ENCODE results near the gene RREB1. TPM values are rescaled to one million over a fixed set of nuclear protein-coding genes. Genes with fewer than 3 reads are reported as not detected.

Gene RREB1
- total RNA-seq, 4 donors from 2014 or later: 17.7 to 36.6 (median 28.8) TPM

GRCh38 chr6:7219310-7219709 is 111.5 kb downstream of the RREB1 start:
- TF ChIP-seq CTCF (IDR thresholded peaks at IDR 0.05): no peak
- TF ChIP-seq EP300 (IDR thresholded peaks at IDR 0.05): no peak
- TF ChIP-seq POLR2A (IDR thresholded peaks at IDR 0.05; ENCODE audit: low read depth): no peak
- TF ChIP-seq POLR2AphosphoS5 (IDR thresholded peaks at IDR 0.05): no peak
- intact Hi-C loops (cut with DNase I): no loop called here
- H3K4me3 ChIP-seq: no peak overlapping the region
- peak overlapping the region; percentile 18 to 58 (median 50) for H3K27ac ChIP-seq (replicated peaks in 1 of 4)
- WGBS: 68% methylated on average over 6 of the region's 6 CpGs
- H3K4me1 ChIP-seq: peaks cover 28 to 60% (median 40%) of the 10 kb centered on the region in 4 donors
- no peaks in the 10 kb centered on the region for H3K9me3 ChIP-seq
- peaks cover 9 to 54% (median 29%) of the 10 kb centered on the region in 4 donors for H3K36me3 ChIP-seq
- H3K27me3 ChIP-seq: no peaks in the 10 kb centered on the region
- DNase-seq (ENCODE audit: extremely low spot score): no peak

DNA sequence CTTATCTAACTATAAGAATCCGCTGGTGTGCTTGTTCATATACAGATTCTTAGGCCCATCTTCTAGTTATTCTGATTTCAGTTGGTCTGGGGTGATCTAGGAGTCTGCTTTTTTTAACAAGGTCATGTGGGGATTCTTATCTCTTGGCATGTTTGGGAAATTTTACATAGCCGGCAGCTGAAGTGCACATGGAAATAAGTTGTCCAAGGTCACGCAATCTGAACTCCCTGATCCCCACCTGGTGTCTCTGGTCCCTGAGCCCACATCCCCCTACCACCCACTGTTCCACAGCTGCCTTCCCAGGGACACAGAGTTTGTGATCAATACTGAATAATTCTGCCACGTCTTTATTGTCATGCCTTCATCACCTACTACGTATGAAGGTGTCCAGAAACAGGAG is 114.4 kb downstream of the RREB1 start:
- no peaks in the 10 kb centered on the region for H3K27me3 ChIP-seq
- no peak for TF ChIP-seq CTCF (IDR thresholded peaks at IDR 0.05)
- no peak for TF ChIP-seq POLR2A (IDR thresholded peaks at IDR 0.05; ENCODE audit: low read depth)
- TF ChIP-seq POLR2AphosphoS5 (IDR thresholded peaks at IDR 0.05): no peak
- TF ChIP-seq EP300 (IDR thresholded peaks at IDR 0.05): no peak
- no peak for DNase-seq (ENCODE audit: extremely low spot score)
- WGBS: 91% methylated on average over 5 of the region's 5 CpGs
- H3K4me3 ChIP-seq: no peak overlapping the region
- H3K4me1 ChIP-seq: peaks cover 28 to 50% (median 33%) of the 10 kb centered on the region in 4 donors
- intact Hi-C loops (cut with DNase I): no loop called here
- H3K36me3 ChIP-seq: peaks cover 22 to 54% (median 30%) of the 10 kb centered on the region in 4 donors
- no peak overlapping the region for H3K27ac ChIP-seq (replicated peaks in 1 of 4)
- no peaks in the 10 kb centered on the region for H3K9me3 ChIP-seq

- TF ChIP-seq POLR2A (IDR thresholded peaks at IDR 0.05; ENCODE audit: low read depth): no peak
- no peak for TF ChIP-seq CTCF (IDR thresholded peaks at IDR 0.05)
- no peak for TF ChIP-seq POLR2AphosphoS5 (IDR thresholded peaks at IDR 0.05)
- TF ChIP-seq EP300 (IDR thresholded peaks at IDR 0.05): no peak
- Histone ChIP-seq H3K27ac (replicated peaks in 1 of 4) (peak overlapping the region in 1 of 4 donors; percentile 7), H3K4me3 (no peak overlapping the region), H3K27me3 (no peaks in the 10 kb centered on the region), H3K9me3 (no peaks in the 10 kb centered on the region), H3K36me3 (peaks cover 48 to 69% (median 49%) of the 10 kb centered on the region in 4 donors), H3K4me1 (peaks cover 12 to 26% (median 15%) of the 10 kb centered on the region in 4 donors)
- intact Hi-C loops (cut with DNase I): no loop called here
- 74% methylated on average over 9 of the region's 9 CpGs for WGBS
- no peak for DNase-seq (ENCODE audit: extremely low spot score)
Observed at GRCh38 chr6:7224731-7225130, 117.0 kb downstream of the RREB1 start.

GRCh38 chr6:7228662-7229375 is 121.1 kb downstream of the RREB1 start:
- intact Hi-C loops (cut with DNase I): no loop called here
- no peak for DNase-seq (ENCODE audit: extremely low spot score)
- H3K36me3 ChIP-seq: peaks cover 62 to 88% (median 79%) of the 10 kb centered on the region in 4 donors
- H3K27me3 ChIP-seq: no peaks in the 10 kb centered on the region
- H3K9me3 ChIP-seq: no peaks in the 10 kb centered on the region
- no peak overlapping the region for H3K27ac ChIP-seq (replicated peaks in 1 of 4)
- TF ChIP-seq POLR2AphosphoS5 (IDR thresholded peaks at IDR 0.05): no peak
- TF ChIP-seq POLR2A (IDR thresholded peaks at IDR 0.05; ENCODE audit: low read depth): no peak
- TF ChIP-seq CTCF (IDR thresholded peaks at IDR 0.05): no peak
- TF ChIP-seq EP300 (IDR thresholded peaks at IDR 0.05): no peak
- H3K4me1 ChIP-seq: peaks cover 0 to 12% (median 0%) of the 10 kb centered on the region in 4 donors
- H3K4me3 ChIP-seq: no peak overlapping the region
- 93% methylated on average over 17 of the region's 21 CpGs for WGBS
